HuH-7.5 (cell line): Measurements from ENCODE around the gene PTPRT.
A peak's percentile ranks its signal among the peaks of the same experiment; 100 is the strongest.

Experiments
- DNase-seq: peaks from one replicate; pipeline ENCODE4 v3.0.0; 2011; ENCODE audit warnings: low spot score

Gene PTPRT

GRCh38 chr20:42714298-42715141, 475.2 kb downstream of the PTPRT start:
- DNase-seq = no peak

GRCh38 chr20:42708266-42708665, 481.4 kb downstream of the PTPRT start:
- DNase-seq = no peak

DNA sequence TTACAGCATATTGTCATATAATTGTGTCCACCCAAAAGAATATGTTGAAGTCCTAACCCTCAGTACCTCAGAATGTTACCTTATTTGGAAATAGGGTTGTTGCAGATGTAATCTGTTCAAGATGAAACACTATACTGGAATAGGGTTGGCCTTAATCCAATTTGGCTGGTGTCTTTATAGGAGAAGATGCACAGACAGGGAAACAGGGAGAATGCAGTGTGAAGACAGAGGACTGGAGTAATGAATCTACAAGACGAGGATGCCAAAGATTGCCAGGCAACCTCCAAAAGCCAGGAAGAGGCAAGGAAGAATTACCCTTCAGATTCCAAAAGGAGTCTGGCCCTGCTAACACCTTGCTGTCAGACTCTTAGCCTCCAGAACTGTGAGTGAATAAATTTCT, 482.9 kb downstream of the PTPRT start:
- DNase-seq = no peak

DNA sequence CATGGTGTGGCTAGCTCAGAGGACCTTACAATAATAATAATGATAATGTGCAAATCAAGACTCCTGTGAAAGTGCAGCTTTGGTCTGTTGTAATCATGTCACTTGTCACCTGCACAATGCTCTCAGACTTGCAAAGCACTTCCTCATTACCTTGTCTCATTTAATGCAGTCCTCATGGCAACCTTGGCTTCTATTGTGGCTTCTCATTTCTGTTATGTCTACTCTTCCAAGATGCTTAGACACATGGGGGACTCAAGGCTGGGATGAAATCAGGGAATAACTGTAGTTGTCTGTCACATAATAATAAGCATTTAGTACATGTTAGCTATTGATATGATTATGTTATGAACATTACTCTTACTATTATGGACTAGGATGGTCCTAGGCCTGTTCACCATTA, 484.2 kb downstream of the PTPRT start:
- DNase-seq = no peak

DNA sequence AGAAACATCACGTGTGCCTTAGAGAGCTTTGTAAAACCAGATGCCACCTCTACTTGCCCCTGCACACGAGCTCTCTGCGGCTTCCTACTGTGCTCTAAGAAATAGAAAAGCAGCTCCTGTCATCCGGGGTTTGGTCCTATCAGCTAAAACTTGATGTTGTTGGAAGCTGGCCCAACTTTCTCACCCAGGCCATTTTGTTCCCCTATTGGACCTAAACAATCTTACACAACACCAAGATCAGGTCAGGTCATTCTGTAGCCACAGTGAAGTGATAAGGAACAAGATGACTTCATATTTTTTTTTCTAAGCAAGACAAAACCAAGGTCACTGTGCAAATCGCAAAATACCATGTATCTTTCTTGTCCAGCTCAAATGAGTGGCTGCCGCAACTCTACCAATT, 486.0 kb downstream of the PTPRT start:
- no peak for DNase-seq

GRCh38 chr20:42701948-42702347, 487.8 kb downstream of the PTPRT start:
- DNase-seq = no peak

DNA sequence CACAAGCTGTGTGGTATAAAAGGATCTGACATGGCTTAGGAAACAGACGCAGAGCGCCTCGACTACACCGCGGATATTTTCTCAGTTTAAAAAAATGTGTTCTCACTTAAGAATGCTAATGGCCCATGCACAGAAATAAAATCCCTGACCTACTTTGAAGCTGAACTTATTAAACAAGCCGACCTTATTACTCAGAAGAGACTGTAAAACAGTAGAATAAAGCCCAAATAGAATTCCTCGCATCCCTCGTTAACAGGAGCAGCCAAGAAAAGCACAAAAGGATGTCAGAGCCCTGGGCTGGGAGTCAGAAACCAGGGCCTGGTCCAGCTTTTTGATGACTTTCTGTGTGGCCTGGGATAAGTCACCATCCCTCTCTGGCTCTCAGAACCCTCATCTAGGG, 489.3 kb downstream of the PTPRT start:
- DNase-seq = no peak

DNA sequence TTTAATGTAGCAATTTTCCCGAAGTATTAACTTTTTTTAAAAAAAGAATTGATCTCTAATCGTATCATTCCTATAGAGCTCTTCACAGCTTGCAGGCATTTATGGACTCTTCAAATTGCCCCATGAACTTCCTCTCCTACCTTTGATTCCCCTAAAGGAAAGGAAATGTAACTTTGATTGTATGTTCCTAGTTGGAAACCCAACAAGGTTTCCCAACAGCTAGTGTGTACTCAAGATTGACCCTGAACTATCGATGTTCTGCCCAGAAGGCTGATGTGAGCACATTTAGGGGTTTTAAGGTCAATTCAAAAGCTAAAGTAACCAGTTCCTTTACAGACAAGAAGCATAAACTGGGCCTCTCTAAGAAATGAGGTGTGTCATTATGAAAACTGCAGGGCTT, 491.7 kb downstream of the PTPRT start:
- no peak for DNase-seq

- no peak for DNase-seq
Observed at GRCh38 chr20:42690842-42691437, 498.8 kb downstream of the PTPRT start.

- no peak for DNase-seq
Observed at GRCh38 chr20:42688576-42688975, 501.1 kb downstream of the PTPRT start.

DNA sequence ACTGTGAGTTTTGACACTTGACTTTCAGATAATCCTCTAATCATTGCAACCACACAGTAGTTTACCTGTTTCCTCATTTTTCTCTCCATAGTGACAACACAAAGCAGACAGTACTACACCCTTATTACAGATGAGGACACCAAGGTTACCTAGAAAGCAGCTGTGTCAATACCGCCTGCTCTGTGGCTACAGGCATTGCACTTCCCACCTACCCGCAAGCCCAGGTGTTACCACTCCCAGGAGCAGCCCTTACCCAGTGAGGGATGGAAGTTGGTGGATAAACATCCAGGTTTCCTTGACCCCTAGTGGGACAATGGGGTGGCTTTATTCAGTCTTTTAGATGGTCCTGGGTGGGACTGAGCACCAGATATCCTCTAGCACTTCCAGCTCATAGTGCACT, 503.6 kb downstream of the PTPRT start:
- DNase-seq = no peak

DNA sequence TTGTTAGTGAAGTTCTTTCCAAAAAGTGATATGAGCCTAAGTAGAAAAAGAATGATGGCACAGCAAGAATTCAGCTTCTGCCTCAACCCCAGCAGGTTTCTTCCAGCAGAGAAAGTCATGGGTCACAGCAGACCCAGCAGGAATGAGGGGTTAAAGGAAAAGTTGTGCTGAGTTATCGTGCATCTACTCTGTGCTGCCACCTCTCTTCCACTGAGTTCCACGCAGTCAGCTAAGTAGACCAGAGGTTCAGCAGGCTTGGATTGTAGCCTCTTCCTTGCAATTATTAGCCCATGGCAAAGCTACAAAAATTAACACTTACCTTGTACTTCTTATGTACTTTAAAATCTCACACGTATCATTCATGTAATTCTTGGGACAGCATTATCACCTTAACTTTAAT, 510.8 kb downstream of the PTPRT start:
- DNase-seq = peak; percentile 11

- DNase-seq = no peak
Observed at GRCh38 chr20:42656130-42656529, 533.6 kb downstream of the PTPRT start.

DNA sequence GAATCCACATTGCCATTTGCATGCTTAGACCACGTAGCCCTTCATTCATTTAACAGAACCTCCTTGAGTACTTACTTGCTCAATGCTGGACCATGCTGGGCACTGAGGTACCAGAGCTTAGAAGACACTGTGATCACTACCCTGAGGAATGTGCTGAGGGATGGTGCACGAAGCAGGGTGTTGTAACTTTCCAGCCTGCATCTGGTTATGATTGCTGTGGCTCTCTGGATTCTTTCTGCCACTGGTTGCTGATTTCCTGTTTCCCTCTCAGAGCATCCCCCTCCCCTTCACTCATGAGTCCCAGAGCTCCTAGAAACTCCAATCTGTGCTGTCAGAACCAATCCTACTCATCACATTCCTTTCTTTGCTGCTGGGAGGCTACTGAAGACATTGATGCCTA, 537.4 kb downstream of the PTPRT start:
- no peak for DNase-seq

DNA sequence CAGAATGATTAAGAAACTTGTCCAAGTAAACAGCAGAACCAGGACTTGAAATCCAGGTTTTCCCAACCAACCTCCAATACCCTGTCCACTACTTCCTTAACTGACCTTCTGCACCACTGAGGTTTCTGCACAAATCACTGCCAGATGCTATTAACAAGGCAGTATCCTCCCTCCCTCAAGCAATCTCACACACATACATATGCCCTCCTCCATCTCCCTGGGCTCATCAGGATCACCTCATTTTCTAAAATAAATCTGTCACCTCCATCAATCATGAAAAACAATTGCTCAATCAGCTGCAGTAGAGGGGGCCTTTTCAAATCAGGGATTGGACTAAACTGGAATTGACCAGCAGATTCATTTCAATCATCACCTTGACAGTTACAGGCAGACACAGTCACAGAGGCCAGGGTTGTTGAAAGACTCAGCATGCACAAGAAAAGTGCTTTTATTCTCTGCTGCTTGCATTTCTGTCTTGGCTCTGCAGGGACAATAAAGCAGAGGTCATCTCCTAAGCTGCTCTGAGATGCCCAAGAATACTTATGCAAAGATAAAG, 539.4 kb downstream of the PTPRT start:
- no peak for DNase-seq

GRCh38 chr20:42649748-42650147, 540.0 kb downstream of the PTPRT start:
- no peak for DNase-seq

DNA sequence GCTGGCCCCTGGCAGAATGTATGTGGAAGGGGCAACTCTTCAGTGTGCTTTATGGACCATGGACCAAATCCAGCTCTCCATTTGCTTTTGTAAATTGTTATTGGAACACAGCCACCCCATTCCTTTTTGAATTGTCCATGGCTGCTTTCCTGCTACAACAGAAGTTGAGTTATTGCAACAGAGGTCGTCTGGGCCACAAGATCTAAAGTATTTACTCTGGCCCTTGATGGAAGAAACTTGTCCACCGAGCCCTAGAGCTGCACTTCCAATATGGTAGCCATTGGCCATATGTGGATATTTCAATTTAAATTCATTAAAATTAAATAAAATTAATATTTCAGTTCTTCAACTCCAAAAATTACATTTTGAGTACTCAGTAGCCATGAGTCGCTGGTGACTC, 543.5 kb downstream of the PTPRT start:
- DNase-seq = no peak

GRCh38 chr20:42641886-42642285, 547.8 kb downstream of the PTPRT start:
- no peak for DNase-seq

- no peak for DNase-seq
Observed at GRCh38 chr20:42639140-42639539, 550.6 kb downstream of the PTPRT start.

DNA sequence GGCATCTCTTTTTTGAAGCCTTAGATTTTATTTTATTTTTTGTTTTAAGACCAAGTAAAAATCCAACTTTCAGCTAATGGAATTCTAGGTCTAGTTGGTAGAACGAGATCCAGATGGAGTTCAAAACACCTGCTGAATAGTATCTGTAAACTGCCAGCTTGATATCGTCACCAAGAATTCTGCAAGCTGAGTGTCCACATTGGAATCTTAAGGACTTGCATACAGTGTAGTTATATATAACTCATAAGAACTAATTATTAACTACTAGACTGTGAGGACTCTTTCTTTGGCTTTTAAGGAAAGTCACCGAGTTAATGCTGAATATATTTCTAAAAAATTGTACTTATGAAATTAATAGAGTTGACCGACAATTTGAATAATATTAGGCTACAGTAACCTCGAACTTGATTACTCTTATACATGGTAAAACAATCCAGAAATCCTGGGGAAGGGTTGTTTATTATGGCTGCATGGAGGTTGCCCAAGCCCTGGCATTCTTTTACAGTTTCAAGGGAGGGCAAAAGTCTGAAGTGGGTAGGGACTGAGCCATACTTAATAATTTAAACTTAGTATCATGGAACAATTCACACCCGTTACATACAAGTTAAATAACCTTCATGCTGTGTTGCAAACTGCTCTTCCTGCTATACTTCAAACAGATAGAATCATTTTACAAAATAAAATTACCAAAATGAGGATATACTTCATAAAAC, 553.9 kb downstream of the PTPRT start:
- no peak for DNase-seq

DNA sequence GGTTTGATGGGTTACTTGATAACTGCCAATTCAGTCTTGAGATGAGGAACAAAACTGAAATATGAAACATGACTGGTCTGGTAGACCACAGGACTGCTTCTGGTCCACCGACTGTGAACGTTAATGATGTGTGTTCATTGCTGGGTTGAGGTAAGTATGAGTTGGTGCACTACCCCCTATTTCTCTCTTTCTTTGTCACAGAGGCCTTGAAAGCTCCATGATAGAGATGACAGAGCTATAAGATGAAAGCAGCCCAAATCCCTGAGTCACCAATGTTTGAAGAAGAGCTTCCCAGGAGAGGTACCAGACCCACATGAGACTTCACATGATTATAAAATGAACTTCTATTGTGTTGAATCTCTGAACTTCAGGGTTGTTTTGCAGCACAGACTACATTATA, 555.5 kb downstream of the PTPRT start:
- DNase-seq = no peak

DNA sequence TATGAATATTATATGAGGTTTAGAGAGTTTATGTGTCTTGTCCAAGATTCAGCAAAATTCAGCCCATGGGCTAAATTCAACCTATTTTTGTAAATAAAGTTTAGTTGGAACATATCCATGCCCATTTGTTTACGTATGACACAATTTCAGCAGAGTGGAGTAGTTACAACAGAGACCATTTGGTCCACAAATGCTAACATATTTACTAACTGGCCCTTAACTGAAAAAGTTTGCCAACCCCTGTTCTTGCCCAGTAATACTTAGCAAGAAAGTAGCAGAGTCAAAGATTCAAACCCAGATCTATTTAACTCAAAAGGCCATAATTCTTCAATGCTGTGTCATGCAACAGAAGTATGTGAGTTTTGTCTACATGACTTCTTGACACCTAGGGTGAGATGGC, 561.0 kb downstream of the PTPRT start:
- DNase-seq = no peak

GRCh38 chr20:42613076-42613475, 576.6 kb downstream of the PTPRT start:
- DNase-seq = no peak
